Body of pancreas (tissue), 4 donors: ENCODE data around the gene UMPS. TPM values are rescaled to one million over a fixed set of nuclear protein-coding genes. Genes with fewer than 3 reads are reported as not detected.
"Not testable (repeated sequence)": the region's sequence is repeated elsewhere in the genome, so short reads cannot be mapped to it uniquely, and the experiment has no call there.

Source experiments
- ATAC-seq: fragments of 150-250 bp; one replicate; pipeline ENCODE4 v1.9.1; 2016
- DNase-seq, 4 donors: peaks; one replicate each; pipeline ENCODE4 v3.0.0-alpha.2; 2019
- H3K27ac ChIP-seq, 4 donors: fragments of 200-600 bp; sonication (generic); 1 replicate in 3 of 4; 2 replicates in 1 of 4; pipeline versions ENCODE4 v1.5.1 to v1.6.1; 2016 to 2019; ENCODE audit warnings: mild to moderate bottlenecking in 1 of 4, mixed read lengths in 1 of 4, moderate library complexity in 1 of 4
- H3K27me3 ChIP-seq, 2 donors: fragments of 200-600 bp; sonication (generic); one replicate each; pipeline ENCODE4 v1.6.0; 2016; ENCODE audit warnings: mild to moderate bottlenecking in 1 of 2
- H3K36me3 ChIP-seq, 2 donors: fragments of 200-600 bp; sonication (generic); replicated peaks in 1 of 2; 2 replicates each; pipeline ENCODE4 v1.5.1; 2016; ENCODE audit warnings: low read depth in 2 of 2; ENCODE audit not compliant: insufficient read depth in 1 of 2
- H3K4me1 ChIP-seq: fragments of 200-600 bp; sonication (generic); one replicate; pipeline ENCODE4 v1.6.0; 2016
- H3K4me3 ChIP-seq, 2 donors: fragments of 200-600 bp; sonication (generic); 1 replicate in 1 of 2; 2 replicates in 1 of 2; pipeline ENCODE4 v1.5.1; 2016 to 2019
- H3K9me3 ChIP-seq, 3 donors: fragments of 200-600 bp; sonication (generic); 1 replicate in 2 of 3; 2 replicates in 1 of 3; pipeline ENCODE4 v1.5.1; 2016
- POLR2A ChIP-seq, 3 donors: fragments of 450-650 bp; IDR thresholded peaks; one replicate each; pipeline ENCODE4 v1.6.1; 2016; ENCODE audit warnings: antibody characterized with exemption in 3 of 3, mild to moderate bottlenecking in 2 of 3
- WGBS, 2 donors: methylation state at CpG; one replicate each; pipeline ENCODE4 v1.1.5; 2017; 5-methylcytosine and 5-hydroxymethylcytosine counted together
- intact Hi-C: fragments of 100-400 bp; cut with DNase I; formaldehyde crosslinking; loops from one replicate; pipeline ENCODE4 v1.15.1; 2023
- total RNA-seq, 2 donors: library from RNA; depleted of rRNA; stranded (reverse); fragments of >200 nt; gene quantifications; one replicate each; pipeline ENCODE4 v1.1.0, GENCODE V29; 2016
- TF ChIP-seq, protein P1 (sequence below), 7 experiments: fragments of 450-650 bp in 4 of 7; fragments of 200-600 bp in 3 of 7; sonication (generic) in 3 of 7; IDR thresholded peaks; one replicate each; pipeline ENCODE4 v1.5.1; 2016 to 2019; ENCODE audit warnings: antibody characterized with exemption in 7 of 7

The UMPS gene
- total RNA-seq, 2 donors from 2014 or later = 6.5 to 12.5 TPM

DNA sequence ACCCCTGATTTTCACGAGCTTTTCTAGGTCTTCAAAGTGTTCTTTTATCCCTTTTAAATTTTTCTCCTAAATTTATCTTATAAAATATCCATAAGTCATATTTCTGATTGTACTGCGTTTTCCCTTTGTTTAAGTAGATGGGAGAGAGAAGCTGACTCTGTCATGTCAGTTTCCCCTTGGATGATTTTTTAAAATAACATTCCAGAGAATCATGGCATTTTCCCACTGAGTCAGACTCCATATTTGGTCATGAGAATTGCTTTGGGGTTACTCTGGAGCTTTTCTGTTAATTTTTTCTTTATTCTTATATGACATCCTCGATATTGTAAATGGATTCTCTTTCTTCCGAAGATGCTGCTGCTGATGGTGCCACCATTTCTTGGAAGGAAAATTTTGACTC is 28.6 kb upstream of the UMPS start:
- ATAC-seq (no peak), DNase-seq (no peak)
- Histone ChIP-seq H3K9me3 (no peaks in the 10 kb centered on the region), H3K36me3 (no peaks in the 10 kb centered on the region), H3K4me3 (no peak overlapping the region), H3K27me3 (no peaks in the 10 kb centered on the region), H3K27ac (no peak overlapping the region), H3K4me1 (peaks cover 24% of the 10 kb centered on the region)
- intact Hi-C loops = no loop called here
- WGBS, 2 donors = 88% methylated on average over 4 of the region's 4 CpGs
- TF ChIP-seq, protein P1, sequence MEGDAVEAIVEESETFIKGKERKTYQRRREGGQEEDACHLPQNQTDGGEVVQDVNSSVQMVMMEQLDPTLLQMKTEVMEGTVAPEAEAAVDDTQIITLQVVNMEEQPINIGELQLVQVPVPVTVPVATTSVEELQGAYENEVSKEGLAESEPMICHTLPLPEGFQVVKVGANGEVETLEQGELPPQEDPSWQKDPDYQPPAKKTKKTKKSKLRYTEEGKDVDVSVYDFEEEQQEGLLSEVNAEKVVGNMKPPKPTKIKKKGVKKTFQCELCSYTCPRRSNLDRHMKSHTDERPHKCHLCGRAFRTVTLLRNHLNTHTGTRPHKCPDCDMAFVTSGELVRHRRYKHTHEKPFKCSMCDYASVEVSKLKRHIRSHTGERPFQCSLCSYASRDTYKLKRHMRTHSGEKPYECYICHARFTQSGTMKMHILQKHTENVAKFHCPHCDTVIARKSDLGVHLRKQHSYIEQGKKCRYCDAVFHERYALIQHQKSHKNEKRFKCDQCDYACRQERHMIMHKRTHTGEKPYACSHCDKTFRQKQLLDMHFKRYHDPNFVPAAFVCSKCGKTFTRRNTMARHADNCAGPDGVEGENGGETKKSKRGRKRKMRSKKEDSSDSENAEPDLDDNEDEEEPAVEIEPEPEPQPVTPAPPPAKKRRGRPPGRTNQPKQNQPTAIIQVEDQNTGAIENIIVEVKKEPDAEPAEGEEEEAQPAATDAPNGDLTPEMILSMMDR (IDR thresholded peaks at IDR 0.05) = no peak
- TF ChIP-seq POLR2A (IDR thresholded peaks at IDR 0.05) = no peak

DNA sequence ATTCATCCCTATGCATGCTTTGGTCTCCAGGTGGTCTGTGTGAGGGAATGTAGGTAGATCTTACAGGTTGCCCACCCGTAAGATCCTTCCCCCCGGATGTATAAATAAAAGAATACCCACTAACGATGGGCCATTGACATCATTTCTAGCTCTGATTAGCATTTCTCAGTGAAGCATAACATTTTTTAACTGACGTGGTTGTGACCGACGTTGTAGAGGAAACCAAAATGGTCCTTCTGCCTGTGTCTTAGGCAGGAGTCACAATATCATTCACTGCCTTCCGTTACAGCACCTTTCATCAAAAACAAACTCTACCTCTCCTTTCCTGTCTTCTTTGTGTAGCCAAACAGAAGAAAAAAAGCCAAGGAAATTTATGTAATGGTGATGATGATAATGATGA is 27.3 kb upstream of the UMPS start:
- intact Hi-C loops = no loop called here
- 92% methylated on average over 7 of the region's 7 CpGs for WGBS, 2 donors
- no peak for ATAC-seq

DNA sequence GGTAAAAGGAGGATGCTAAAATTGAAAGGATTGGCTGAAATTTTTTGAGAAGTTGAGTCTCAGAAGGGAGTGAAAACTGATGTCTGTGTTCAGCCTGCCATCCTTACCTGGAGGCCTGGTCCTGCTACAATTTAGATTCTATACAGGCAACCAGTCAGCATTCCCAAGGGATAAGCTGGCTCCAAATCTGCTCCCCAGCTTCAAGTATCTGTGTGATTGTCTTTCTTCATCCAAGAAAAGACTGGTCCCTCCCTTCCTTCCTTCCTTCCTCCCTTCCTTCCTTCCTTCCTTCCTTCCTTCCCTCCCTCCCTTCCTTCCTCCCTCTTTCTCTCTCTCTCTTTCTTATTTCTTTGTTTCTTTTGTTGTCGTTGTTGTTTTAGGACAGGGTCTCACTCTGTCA is 24.7 kb upstream of the UMPS start:
- no peak overlapping the region for H3K27ac ChIP-seq
- no peaks in the 10 kb centered on the region for H3K27me3 ChIP-seq
- no peaks in the 10 kb centered on the region for H3K9me3 ChIP-seq
- no peak overlapping the region for H3K4me3 ChIP-seq
- no peaks in the 10 kb centered on the region for H3K36me3 ChIP-seq
- WGBS, 2 donors = 71 to 74% methylated on average over 1 of the region's 1 CpG
- intact Hi-C loops = no loop called here
- ATAC-seq (no peak), DNase-seq (no peak)
- TF ChIP-seq, protein P1 (IDR thresholded peaks at IDR 0.05) = no peak
- no peak for TF ChIP-seq POLR2A (IDR thresholded peaks at IDR 0.05)
- H3K4me1 ChIP-seq = peaks cover 5% of the 10 kb centered on the region

More for the DNA sequence above, 27.3 kb upstream of the UMPS start:
- no peaks in the 10 kb centered on the region for H3K36me3 ChIP-seq
- DNase-seq = no peak
- no peaks in the 10 kb centered on the region for H3K9me3 ChIP-seq
- no peak overlapping the region for H3K4me3 ChIP-seq
- peaks cover 24% of the 10 kb centered on the region for H3K4me1 ChIP-seq
- H3K27ac ChIP-seq = no peak overlapping the region
- H3K27me3 ChIP-seq = no peaks in the 10 kb centered on the region
- TF ChIP-seq, protein P1 (IDR thresholded peaks at IDR 0.05) = no peak
- TF ChIP-seq POLR2A (IDR thresholded peaks at IDR 0.05) = no peak

DNA sequence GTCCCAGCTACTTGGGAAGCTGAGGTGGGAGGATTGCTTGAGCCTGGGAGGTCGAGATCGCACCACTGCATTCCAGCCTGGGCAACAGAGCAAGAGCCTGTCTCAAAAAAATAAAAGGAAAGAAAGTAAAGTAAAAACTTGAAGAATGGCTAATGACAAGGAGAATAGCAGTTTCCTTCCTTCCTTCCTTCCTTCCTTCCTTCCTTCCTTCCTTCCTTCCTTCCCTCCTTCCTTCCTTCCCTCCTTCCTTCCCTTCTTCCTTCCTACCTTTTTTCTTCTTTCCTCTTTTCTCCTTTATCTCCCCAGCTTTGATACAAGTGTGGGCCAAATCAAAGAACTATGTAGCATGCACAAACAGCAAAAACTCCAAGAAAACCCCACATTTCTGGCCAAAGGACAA is 23.0 kb upstream of the UMPS start:
- H3K27ac ChIP-seq, H3K4me1 ChIP-seq, DNase-seq, H3K9me3 ChIP-seq, H3K27me3 ChIP-seq, H3K4me3 ChIP-seq, intact Hi-C loops, ATAC-seq, H3K36me3 ChIP-seq: not testable (repeated sequence)
- 86 to 100% methylated on average over 2 of the region's 2 CpGs for WGBS, 2 donors

DNA sequence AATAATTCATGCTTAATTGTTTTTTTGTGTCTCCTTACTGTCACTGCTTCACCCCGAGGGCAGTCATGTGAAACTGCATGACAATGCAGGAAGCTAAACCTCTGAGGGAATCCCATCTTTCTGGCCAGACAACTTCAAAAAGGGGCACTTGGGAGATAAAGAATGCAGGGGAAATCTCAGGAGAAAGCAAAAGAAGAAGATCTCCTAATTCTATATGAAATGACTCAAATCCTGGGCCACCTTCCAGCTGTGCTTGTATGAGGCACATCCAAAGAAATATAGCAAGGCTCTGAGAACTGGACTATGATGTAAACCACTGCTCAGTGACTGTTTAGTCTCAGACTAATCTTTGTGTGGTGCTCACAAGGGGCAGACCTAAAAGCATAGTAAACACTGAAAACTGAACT is 22.6 kb upstream of the UMPS start:
- Histone ChIP-seq H3K4me1 (no peaks in the 10 kb centered on the region), H3K4me3 (no peak overlapping the region), H3K27ac (no peak overlapping the region), H3K9me3 (no peaks in the 10 kb centered on the region), H3K36me3 (no peaks in the 10 kb centered on the region), H3K27me3 (no peaks in the 10 kb centered on the region)
- ATAC-seq (no peak), DNase-seq (no peak)
- TF ChIP-seq POLR2A (IDR thresholded peaks at IDR 0.05) = no peak
- TF ChIP-seq, protein P1 (IDR thresholded peaks at IDR 0.05) = no peak
- 72 to 86% methylated on average over 1 of the region's 1 CpG for WGBS, 2 donors
- intact Hi-C loops = no loop called here
